OCI-LY1 (cell line): ENCODE measurements around the gene GOPC.
"Not testable (repeated sequence)": the region's sequence is repeated elsewhere in the genome, so short reads cannot be mapped to it uniquely, and the experiment has no call there.

Source experiments
- H2AFZ ChIP-seq: fragments of 200-600 bp; sonication (generic), shearing (Covaris generic); 2 replicates; pipeline ENCODE4 v1.6.0; 2014; ENCODE audit warnings: antibody characterized with exemption, mild to moderate bottlenecking, low read length
- H3F3A ChIP-seq: fragments of 200-600 bp; sonication (generic), shearing (Covaris generic); 2 replicates; pipeline ENCODE4 v1.6.0; 2014; ENCODE audit warnings: mild to moderate bottlenecking, antibody characterized with exemption, low read length, moderate library complexity; ENCODE audit not compliant: insufficient read depth
- H3K27ac ChIP-seq: fragments of 200-600 bp; sonication (generic); 2 replicates; pipeline ENCODE4 v1.5.1; 2014; ENCODE audit warnings: low read length, mixed run types, mild to moderate bottlenecking, low read depth; ENCODE audit not compliant: poor library complexity, severe bottlenecking
- H3K27me3 ChIP-seq: fragments of 200-600 bp; sonication (generic); 2 replicates; pipeline ENCODE4 v1.6.0; 2014; ENCODE audit warnings: antibody characterized with exemption, mild to moderate bottlenecking, low read length, moderate library complexity; ENCODE audit not compliant: insufficient read depth
- H3K36me3 ChIP-seq: fragments of 200-600 bp; sonication (generic); 2 replicates; pipeline ENCODE4 v1.6.1; 2014; ENCODE audit warnings: mild to moderate bottlenecking, antibody characterized with exemption, low read length, moderate library complexity, mixed read lengths; ENCODE audit not compliant: insufficient read depth
- H3K4me1 ChIP-seq: fragments of 200-600 bp; sonication (generic); 2 replicates; pipeline ENCODE4 v1.5.1; 2014; ENCODE audit warnings: mild to moderate bottlenecking, low read length, moderate library complexity; ENCODE audit not compliant: insufficient read depth, severe bottlenecking
- H3K4me2 ChIP-seq: fragments of 200-600 bp; sonication (generic), shearing (Covaris generic); 2 replicates; pipeline ENCODE4 v1.6.1; 2014; ENCODE audit warnings: low read length
- H3K4me3 ChIP-seq: fragments of 200-600 bp; sonication (generic); 2 replicates; pipeline ENCODE4 v1.5.1; 2014; ENCODE audit warnings: low read length, low read depth, mild to moderate bottlenecking, mixed read lengths; ENCODE audit not compliant: poor library complexity, severe bottlenecking
- H3K79me2 ChIP-seq: fragments of 200-600 bp; shearing (Covaris generic); 2 replicates; pipeline ENCODE4 v1.6.1; 2016; ENCODE audit warnings: mixed run types, low read length, mixed read lengths; ENCODE audit not compliant: insufficient read depth
- H3K9ac ChIP-seq: fragments of 200-600 bp; sonication (generic), shearing (Covaris generic); 2 replicates; pipeline ENCODE4 v1.6.1; 2014; ENCODE audit warnings: mild to moderate bottlenecking, low read length, mixed read lengths
- H3K9me2 ChIP-seq: fragments of 200-600 bp; sonication (generic), shearing (Covaris generic); 2 replicates; pipeline ENCODE4 v1.6.1; 2014; ENCODE audit warnings: low read depth, mild to moderate bottlenecking, low read length, mixed read lengths
- H3K9me3 ChIP-seq: fragments of 200-600 bp; shearing (Covaris generic); 2 replicates; pipeline ENCODE4 v1.6.1; 2014; ENCODE audit warnings: low read length, mixed read lengths
- H4K20me1 ChIP-seq: fragments of 200-600 bp; sonication (generic), shearing (Covaris generic); 2 replicates; pipeline ENCODE4 v1.6.0; 2016; ENCODE audit warnings: mild to moderate bottlenecking, low read length; ENCODE audit not compliant: insufficient read depth
- EZH2 ChIP-seq: fragments of 200-600 bp; sonication (generic), shearing (Covaris generic); IDR thresholded peaks from 2 replicates; pipeline ENCODE4 v1.8.0; 2017; ENCODE audit warnings: borderline replicate concordance, mixed run types, mild to moderate bottlenecking, antibody characterized with exemption, low read length, moderate library complexity, mixed read lengths
- TF ChIP-seq, protein P1 (sequence below): fragments of 200-600 bp; sonication (generic), shearing (Covaris generic); IDR thresholded peaks from 2 replicates; pipeline ENCODE4 v1.5.1; 2017; ENCODE audit warnings: mild to moderate bottlenecking, antibody characterized with exemption, low read length, moderate library complexity, mixed read lengths

Gene GOPC

DNA sequence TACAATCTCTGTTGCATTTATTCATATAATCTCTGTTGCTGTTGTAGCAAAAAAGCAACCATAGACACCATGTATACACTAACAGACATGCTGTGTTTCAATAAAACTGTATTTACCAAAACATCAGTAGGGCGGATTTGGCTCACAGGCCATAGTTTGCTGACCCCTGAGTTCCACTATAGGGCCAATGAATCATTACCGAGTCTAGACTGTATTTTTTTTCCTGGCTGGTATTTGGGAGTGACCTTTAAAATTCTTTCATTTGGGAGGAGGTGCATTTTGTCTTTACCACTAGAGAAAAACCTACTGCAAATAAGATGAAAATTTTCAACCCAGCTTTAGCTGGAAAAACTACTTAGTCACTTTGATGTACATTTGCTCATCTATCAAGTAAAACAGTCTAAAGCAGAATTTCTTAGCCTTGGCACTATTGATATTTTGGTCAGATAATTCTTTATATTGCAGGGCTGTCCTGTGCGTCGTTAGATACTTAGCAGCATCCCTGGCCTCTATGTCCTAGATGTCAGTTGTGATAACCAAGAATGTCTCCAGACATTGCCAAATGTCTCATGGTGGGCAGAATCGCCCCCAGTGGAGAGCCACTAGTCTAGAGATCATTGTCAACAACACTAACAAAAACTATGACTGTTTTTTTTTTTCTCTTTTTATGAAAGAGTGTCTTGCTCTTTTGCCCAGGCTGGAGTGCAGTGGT lies 80.4 kb downstream of the GOPC start:
- Histone ChIP-seq H3K79me2 (no peaks in the 10 kb centered on the region), H3K4me1 (no peaks in the 10 kb centered on the region), H3K27ac (no peak overlapping the region), H2AFZ (no peak overlapping the region), H4K20me1 (no peaks in the 10 kb centered on the region), H3K4me3 (no peak overlapping the region), H3F3A (no peaks in the 10 kb centered on the region), H3K36me3 (no peaks in the 10 kb centered on the region), H3K27me3 (no peaks in the 10 kb centered on the region), H3K9me3 (no peaks in the 10 kb centered on the region), H3K9me2 (no peaks in the 10 kb centered on the region), H3K9ac (no peak overlapping the region), H3K4me2 (no peak overlapping the region)
- TF ChIP-seq, protein P1, sequence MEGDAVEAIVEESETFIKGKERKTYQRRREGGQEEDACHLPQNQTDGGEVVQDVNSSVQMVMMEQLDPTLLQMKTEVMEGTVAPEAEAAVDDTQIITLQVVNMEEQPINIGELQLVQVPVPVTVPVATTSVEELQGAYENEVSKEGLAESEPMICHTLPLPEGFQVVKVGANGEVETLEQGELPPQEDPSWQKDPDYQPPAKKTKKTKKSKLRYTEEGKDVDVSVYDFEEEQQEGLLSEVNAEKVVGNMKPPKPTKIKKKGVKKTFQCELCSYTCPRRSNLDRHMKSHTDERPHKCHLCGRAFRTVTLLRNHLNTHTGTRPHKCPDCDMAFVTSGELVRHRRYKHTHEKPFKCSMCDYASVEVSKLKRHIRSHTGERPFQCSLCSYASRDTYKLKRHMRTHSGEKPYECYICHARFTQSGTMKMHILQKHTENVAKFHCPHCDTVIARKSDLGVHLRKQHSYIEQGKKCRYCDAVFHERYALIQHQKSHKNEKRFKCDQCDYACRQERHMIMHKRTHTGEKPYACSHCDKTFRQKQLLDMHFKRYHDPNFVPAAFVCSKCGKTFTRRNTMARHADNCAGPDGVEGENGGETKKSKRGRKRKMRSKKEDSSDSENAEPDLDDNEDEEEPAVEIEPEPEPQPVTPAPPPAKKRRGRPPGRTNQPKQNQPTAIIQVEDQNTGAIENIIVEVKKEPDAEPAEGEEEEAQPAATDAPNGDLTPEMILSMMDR, result no peak
- TF ChIP-seq EZH2, result no peak

GRCh38 chr6:117520603-117521395 lies 81.5 kb downstream of the GOPC start:
- H3K4me2 ChIP-seq, result no peak overlapping the region
- H2AFZ ChIP-seq, result no peak overlapping the region
- no peak overlapping the region for H3K4me3 ChIP-seq
- H3K79me2 ChIP-seq, result no peaks in the 10 kb centered on the region
- H4K20me1 ChIP-seq, result no peaks in the 10 kb centered on the region
- no peaks in the 10 kb centered on the region for H3K4me1 ChIP-seq
- no peak overlapping the region for H3K9ac ChIP-seq
- H3K9me3 ChIP-seq, result no peaks in the 10 kb centered on the region
- H3K36me3 ChIP-seq, result no peaks in the 10 kb centered on the region
- no peaks in the 10 kb centered on the region for H3K9me2 ChIP-seq
- TF ChIP-seq EZH2, result no peak
- TF ChIP-seq, protein P1, result no peak
- H3K27ac ChIP-seq, result no peak overlapping the region
- H3F3A ChIP-seq, result no peaks in the 10 kb centered on the region
- no peaks in the 10 kb centered on the region for H3K27me3 ChIP-seq

DNA sequence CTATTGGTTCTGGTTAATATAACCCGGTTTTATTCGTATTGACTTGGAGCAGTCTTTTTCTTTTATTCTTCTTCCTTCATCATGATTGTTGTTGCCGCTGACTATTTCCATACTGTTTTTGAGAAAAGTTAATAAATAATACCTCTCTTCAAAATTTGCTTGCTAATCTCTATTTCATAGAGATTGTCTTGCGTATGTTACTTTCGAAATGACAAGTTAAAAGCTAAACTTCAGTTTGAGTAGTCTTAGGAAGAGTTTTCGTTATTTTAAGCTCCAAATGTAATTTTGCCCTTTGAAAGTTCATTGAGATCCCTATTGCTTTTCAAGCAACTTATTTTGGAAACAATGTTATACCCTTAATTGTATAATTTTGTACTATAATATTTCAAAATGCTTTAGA lies 83.4 kb downstream of the GOPC start:
- Histone ChIP-seq H3K36me3 (no peaks in the 10 kb centered on the region), H3K79me2 (no peaks in the 10 kb centered on the region), H3K4me3 (no peak overlapping the region), H3K27ac (no peak overlapping the region), H3K9me3 (no peaks in the 10 kb centered on the region), H3K4me1 (no peaks in the 10 kb centered on the region), H3F3A (no peaks in the 10 kb centered on the region), H2AFZ (no peak overlapping the region), H3K9me2 (no peaks in the 10 kb centered on the region), H3K4me2 (no peak overlapping the region), H4K20me1 (no peaks in the 10 kb centered on the region), H3K9ac (no peak overlapping the region), H3K27me3 (no peaks in the 10 kb centered on the region)
- no peak for TF ChIP-seq EZH2
- TF ChIP-seq, protein P1, result no peak

DNA sequence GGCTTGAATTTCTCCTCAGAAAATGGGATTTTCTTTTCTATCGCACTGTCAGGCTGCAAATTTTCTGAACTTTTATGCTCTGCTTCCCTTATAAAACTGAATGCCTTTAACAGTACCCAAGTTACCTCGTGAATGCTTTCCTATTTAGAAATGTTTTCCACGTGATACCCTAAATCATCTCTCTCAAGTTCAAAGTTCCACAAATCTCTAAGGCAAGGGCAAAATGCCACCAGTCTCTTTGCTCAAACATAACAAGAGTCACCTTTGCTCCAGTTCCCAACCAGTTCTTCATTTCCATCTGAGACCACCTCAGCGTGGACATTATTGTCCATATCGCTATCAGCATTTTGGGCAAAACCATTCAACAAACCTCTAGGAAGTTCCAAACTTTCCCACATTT lies 84.3 kb downstream of the GOPC start:
- not testable (repeated sequence) for H3K27me3 ChIP-seq, H3K4me1 ChIP-seq, H3K27ac ChIP-seq, H3K4me3 ChIP-seq, H3K4me2 ChIP-seq, H3K9ac ChIP-seq, H3K36me3 ChIP-seq, H3F3A ChIP-seq, H3K9me3 ChIP-seq, H4K20me1 ChIP-seq, H3K9me2 ChIP-seq, H3K79me2 ChIP-seq, H2AFZ ChIP-seq
